ENCODE results near the gene EXTL1.

DNA sequence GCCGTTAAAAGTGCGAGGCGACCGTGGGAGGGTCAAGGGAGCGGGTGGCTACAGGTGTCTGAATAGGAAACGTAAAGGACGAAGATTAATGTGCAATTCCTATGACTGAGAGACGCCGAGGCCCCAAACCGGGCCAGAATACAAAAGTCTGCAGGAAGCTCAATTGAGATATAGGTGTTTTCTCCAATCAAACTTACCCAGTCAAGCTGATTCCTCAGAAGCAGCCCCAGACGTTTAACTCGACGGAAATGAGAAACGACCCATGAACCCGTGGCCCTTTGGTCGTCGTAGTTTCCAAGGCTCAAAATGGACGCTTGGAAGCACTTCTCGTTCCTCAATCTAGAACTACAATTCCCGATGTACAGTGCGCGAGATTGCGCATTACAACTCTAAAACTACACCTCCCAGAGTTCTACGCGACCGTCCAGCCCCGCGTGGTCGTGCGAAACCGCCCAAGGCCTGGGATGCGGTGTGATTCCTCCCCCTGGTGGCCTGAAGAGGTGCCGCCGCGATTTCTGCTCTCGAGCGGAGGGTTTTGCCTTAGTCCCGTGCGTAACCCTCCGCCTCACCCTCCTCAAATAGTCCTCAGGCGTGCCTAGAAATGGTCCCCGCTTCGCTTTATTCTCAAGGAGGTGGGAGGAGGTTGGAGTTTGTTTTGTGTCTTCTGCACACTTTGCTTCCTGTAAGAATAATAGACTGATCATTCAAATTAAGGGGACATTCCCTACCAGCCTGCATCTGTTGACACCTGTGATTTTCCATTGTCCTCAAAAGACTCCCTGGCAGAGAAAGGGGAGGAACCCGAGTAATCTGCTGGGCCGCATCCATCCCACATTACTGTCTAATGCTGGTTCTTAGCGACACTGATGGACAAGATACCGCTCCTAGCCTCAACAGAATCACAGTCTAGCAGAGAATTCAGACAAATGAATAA is 23.5 kb upstream of the EXTL1 start, which contains the start of gene PAFAH2:
- TF ChIP-seq, protein P1, sequence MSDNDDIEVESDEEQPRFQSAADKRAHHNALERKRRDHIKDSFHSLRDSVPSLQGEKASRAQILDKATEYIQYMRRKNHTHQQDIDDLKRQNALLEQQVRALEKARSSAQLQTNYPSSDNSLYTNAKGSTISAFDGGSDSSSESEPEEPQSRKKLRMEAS (IDR thresholded peaks at IDR 0.05): peak; percentile 93
- TF ChIP-seq, protein P2, sequence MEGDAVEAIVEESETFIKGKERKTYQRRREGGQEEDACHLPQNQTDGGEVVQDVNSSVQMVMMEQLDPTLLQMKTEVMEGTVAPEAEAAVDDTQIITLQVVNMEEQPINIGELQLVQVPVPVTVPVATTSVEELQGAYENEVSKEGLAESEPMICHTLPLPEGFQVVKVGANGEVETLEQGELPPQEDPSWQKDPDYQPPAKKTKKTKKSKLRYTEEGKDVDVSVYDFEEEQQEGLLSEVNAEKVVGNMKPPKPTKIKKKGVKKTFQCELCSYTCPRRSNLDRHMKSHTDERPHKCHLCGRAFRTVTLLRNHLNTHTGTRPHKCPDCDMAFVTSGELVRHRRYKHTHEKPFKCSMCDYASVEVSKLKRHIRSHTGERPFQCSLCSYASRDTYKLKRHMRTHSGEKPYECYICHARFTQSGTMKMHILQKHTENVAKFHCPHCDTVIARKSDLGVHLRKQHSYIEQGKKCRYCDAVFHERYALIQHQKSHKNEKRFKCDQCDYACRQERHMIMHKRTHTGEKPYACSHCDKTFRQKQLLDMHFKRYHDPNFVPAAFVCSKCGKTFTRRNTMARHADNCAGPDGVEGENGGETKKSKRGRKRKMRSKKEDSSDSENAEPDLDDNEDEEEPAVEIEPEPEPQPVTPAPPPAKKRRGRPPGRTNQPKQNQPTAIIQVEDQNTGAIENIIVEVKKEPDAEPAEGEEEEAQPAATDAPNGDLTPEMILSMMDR (IDR thresholded peaks at IDR 0.05 in 2 of 3, conservative IDR thresholded peaks at IDR 0.05 in 1 of 3; ENCODE audit: borderline replicate concordance in 1 of 3, insufficient read depth in 1 of 3, low read depth in 2 of 3, low read length in 2 of 3): peak; percentile 93 to 98 (median 96)
- TF ChIP-seq POLR2A (IDR thresholded peaks at IDR 0.05; ENCODE audit: borderline replicate concordance, extremely low read depth, insufficient read depth, insufficient read length) (peak; percentile 46), EZH2phosphoT487 (IDR thresholded peaks at IDR 0.05; ENCODE audit: borderline replicate concordance) (no peak), CBX3 (IDR thresholded peaks at IDR 0.05; ENCODE audit: low read depth) (peak; percentile 99), FOSL1 (IDR thresholded peaks at IDR 0.05; ENCODE audit: low read depth) (no peak), EZH2 (IDR thresholded peaks at IDR 0.05) (no peak), CEBPB (IDR thresholded peaks at IDR 0.05; ENCODE audit: low read depth) (peak; percentile 88), SP1 (IDR thresholded peaks at IDR 0.05; ENCODE audit: low read depth) (peak; percentile 92), TCF7L2 (IDR thresholded peaks at IDR 0.05; ENCODE audit: borderline replicate concordance, extremely low read depth, insufficient read depth, insufficient read length) (no peak), YY1 (IDR thresholded peaks at IDR 0.05; ENCODE audit: extremely low read depth, insufficient replicate concordance, low read depth, low read length) (peak; percentile 91)
- TF ChIP-seq, protein P3, sequence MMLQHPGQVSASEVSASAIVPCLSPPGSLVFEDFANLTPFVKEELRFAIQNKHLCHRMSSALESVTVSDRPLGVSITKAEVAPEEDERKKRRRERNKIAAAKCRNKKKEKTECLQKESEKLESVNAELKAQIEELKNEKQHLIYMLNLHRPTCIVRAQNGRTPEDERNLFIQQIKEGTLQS (IDR thresholded peaks at IDR 0.05): no peak
- TF ChIP-seq, protein P4, sequence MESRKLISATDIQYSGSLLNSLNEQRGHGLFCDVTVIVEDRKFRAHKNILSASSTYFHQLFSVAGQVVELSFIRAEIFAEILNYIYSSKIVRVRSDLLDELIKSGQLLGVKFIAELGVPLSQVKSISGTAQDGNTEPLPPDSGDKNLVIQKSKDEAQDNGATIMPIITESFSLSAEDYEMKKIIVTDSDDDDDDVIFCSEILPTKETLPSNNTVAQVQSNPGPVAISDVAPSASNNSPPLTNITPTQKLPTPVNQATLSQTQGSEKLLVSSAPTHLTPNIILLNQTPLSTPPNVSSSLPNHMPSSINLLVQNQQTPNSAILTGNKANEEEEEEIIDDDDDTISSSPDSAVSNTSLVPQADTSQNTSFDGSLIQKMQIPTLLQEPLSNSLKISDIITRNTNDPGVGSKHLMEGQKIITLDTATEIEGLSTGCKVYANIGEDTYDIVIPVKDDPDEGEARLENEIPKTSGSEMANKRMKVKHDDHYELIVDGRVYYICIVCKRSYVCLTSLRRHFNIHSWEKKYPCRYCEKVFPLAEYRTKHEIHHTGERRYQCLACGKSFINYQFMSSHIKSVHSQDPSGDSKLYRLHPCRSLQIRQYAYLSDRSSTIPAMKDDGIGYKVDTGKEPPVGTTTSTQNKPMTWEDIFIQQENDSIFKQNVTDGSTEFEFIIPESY (IDR thresholded peaks at IDR 0.05; ENCODE audit: extremely low read depth, insufficient replicate concordance, low read length): peak; percentile 85
